Activated naive CD8-positive, alpha-beta T cell treated with anti-CD3 and anti-CD28 coated beads, Interleukin-2, amount 50 U/mL, for 24 hours (primary cell): ENCODE data around the gene EEA1.

Experiments used
- ATAC-seq: fragments of 150-1000 bp; cut with Tn5 transposase; one replicate; pipeline ENCODE4 v1.10.0; 2021
- DNase-seq: peaks from one replicate; pipeline ENCODE4 v3.0.0; 2021
- H3K27ac Mint-ChIP-seq: one replicate; pipeline ENCODE4 v1.8.0; 2021; ENCODE audit warnings: mild to moderate bottlenecking, mixed read lengths
- H3K27me3 Mint-ChIP-seq: one replicate; pipeline ENCODE4 v1.8.0; 2021; ENCODE audit warnings: mixed read lengths
- H3K36me3 Mint-ChIP-seq: one replicate; pipeline ENCODE4 v1.8.0; 2021; ENCODE audit warnings: low read depth, mixed read lengths
- H3K4me1 Mint-ChIP-seq: one replicate; pipeline ENCODE4 v1.8.0; 2021; ENCODE audit warnings: mixed read lengths
- H3K4me3 Mint-ChIP-seq: one replicate; pipeline ENCODE4 v1.8.0; 2021; ENCODE audit warnings: mild to moderate bottlenecking, moderate library complexity, mixed read lengths
- H3K9me3 Mint-ChIP-seq: one replicate; pipeline ENCODE4 v1.8.0; 2021; ENCODE audit warnings: mixed read lengths

EEA1 gene

GRCh38 chr12:92747151-92747550 lies 181.9 kb downstream of the EEA1 start:
- DNase-seq (no peak), ATAC-seq (no peak)
- Mint-ChIP-seq H3K9me3 (no peaks in the 10 kb centered on the region), H3K27ac (no peak overlapping the region), H3K4me3 (no peak overlapping the region), H3K36me3 (no peaks in the 10 kb centered on the region), H3K27me3 (peaks cover 3% of the 10 kb centered on the region), H3K4me1 (peaks cover 2% of the 10 kb centered on the region)

- ATAC-seq (no peak), DNase-seq (no peak)
- Mint-ChIP-seq H3K36me3 (no peaks in the 10 kb centered on the region), H3K4me3 (no peak overlapping the region), H3K27me3 (peaks cover 3% of the 10 kb centered on the region), H3K4me1 (peaks cover 2% of the 10 kb centered on the region), H3K27ac (no peak overlapping the region), H3K9me3 (no peaks in the 10 kb centered on the region)
Observed at GRCh38 chr12:92745856-92746550, 183.1 kb downstream of the EEA1 start.

DNA sequence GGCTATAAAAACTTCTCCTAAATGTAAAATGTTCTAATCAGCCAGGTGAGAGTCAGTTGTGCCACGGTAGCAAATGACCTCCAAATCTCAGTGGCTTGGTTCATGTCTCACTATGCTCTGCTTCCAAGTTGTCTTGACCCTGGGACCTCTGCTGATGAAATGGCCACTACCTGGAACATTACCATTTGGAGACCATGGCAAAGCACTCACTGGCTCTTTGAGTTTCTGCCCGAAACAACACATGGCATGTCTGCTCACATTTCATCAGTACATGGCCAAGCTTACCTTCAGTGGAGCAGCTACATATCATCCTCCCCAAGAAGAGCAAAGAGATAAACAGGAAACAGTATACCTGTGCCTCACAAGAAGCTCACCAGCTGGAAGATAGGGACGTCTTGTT lies 186.1 kb downstream of the EEA1 start:
- H3K4me3 Mint-ChIP-seq: no peak overlapping the region
- ATAC-seq (no peak), DNase-seq (no peak)
- H3K27me3 Mint-ChIP-seq: peaks cover 3% of the 10 kb centered on the region
- no peaks in the 10 kb centered on the region for H3K9me3 Mint-ChIP-seq
- peaks cover 2% of the 10 kb centered on the region for H3K4me1 Mint-ChIP-seq
- no peak overlapping the region for H3K27ac Mint-ChIP-seq
- no peaks in the 10 kb centered on the region for H3K36me3 Mint-ChIP-seq

DNA sequence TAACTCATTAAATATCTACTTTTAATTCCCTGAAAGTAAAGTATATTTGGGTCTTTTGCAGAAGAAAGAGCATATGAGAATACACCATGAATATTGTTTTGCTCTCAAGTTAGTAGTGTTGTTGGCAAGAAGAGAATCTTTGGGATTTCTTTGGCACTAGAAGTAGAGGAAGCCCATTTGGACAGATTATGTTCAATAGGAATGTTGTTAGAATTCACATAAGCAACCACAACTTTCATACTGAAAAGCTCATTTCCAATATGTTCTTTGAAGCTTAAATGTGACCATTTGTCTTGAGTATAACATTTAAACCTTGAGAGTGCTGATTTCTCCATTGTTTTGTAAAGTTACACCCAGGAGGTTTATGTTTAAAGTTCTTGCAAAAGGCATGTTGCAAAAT lies 188.7 kb downstream of the EEA1 start:
- no peak overlapping the region for H3K4me3 Mint-ChIP-seq
- peaks cover 3% of the 10 kb centered on the region for H3K27me3 Mint-ChIP-seq
- H3K27ac Mint-ChIP-seq: no peak overlapping the region

GRCh38 chr12:92739113-92739512 lies 190.0 kb downstream of the EEA1 start:
- no peak for DNase-seq
- H3K4me3 Mint-ChIP-seq: no peak overlapping the region
- H3K36me3 Mint-ChIP-seq: no peaks in the 10 kb centered on the region
- H3K9me3 Mint-ChIP-seq: no peaks in the 10 kb centered on the region
- H3K27ac Mint-ChIP-seq: no peak overlapping the region
- ATAC-seq: no peak
- no peaks in the 10 kb centered on the region for H3K4me1 Mint-ChIP-seq
- H3K27me3 Mint-ChIP-seq: peaks cover 7% of the 10 kb centered on the region

More for the DNA sequence above, 188.7 kb downstream of the EEA1 start:
- Mint-ChIP-seq H3K4me1 (no peaks in the 10 kb centered on the region), H3K9me3 (no peaks in the 10 kb centered on the region), H3K36me3 (no peaks in the 10 kb centered on the region)
- ATAC-seq (no peak), DNase-seq (no peak)

GRCh38 chr12:92737855-92738850 lies 190.9 kb downstream of the EEA1 start:
- Mint-ChIP-seq H3K27me3 (peaks cover 8% of the 10 kb centered on the region), H3K36me3 (no peaks in the 10 kb centered on the region), H3K4me3 (no peak overlapping the region), H3K4me1 (no peaks in the 10 kb centered on the region), H3K27ac (no peak overlapping the region), H3K9me3 (no peaks in the 10 kb centered on the region)
- no peak for DNase-seq
- ATAC-seq: no peak

DNA sequence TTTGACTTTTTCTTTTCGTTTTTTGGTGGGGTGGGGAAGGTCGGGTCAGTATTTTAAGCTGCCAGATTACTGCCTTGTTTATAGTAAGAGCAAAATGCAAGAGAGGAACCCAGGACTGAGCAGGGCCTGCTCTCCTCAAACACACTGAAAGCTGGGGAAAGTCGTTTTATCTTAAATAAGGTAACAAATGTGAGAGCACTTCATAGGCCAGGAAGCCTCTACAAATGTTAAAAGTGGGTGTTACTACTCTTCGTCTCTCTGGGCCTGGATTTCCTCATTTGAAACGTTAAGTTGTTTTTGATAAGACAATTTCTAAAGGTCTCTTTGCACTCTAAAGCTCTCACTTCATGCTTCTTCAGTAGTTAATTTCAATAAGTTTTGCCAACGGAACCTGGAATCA lies 192.5 kb downstream of the EEA1 start:
- Mint-ChIP-seq H3K9me3 (no peaks in the 10 kb centered on the region), H3K4me1 (no peaks in the 10 kb centered on the region), H3K27me3 (peaks cover 6% of the 10 kb centered on the region), H3K36me3 (no peaks in the 10 kb centered on the region), H3K4me3 (no peak overlapping the region), H3K27ac (no peak overlapping the region)
- ATAC-seq: no peak
- DNase-seq: no peak

DNA sequence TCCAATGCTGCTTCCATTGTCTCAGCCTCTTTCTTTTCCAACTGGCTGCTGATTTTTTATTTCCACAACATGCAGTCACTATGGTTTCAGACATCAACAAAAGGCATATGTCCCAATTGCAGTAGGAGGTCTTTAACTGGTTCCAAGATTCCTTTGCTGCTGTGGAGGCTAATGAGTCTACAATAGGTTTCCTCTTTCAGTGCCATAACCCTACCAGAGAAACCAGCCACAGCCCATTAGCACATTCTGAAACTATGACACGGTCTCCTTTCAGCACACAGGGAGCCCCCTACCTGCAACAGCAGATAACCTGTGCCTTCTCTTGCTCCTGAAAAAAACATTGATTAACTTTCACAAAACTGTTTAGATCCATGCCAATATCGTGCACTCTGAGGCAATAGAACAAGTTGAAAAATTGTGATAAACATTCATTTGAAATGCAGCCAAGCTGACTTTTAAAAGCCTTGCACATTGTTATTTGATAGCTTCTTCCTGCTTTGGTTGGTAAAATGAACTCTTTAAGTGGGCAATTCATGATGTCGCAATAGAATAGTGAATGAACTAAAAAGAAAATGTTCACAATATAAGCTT lies 193.9 kb downstream of the EEA1 start:
- Mint-ChIP-seq H3K27ac (no peak overlapping the region), H3K27me3 (peaks cover 6% of the 10 kb centered on the region), H3K4me1 (no peaks in the 10 kb centered on the region), H3K36me3 (no peaks in the 10 kb centered on the region), H3K9me3 (no peaks in the 10 kb centered on the region), H3K4me3 (no peak overlapping the region)
- ATAC-seq: no peak
- DNase-seq: no peak

GRCh38 chr12:92733661-92734060 lies 195.4 kb downstream of the EEA1 start:
- H3K9me3 Mint-ChIP-seq: no peaks in the 10 kb centered on the region
- H3K27me3 Mint-ChIP-seq: peaks cover 6% of the 10 kb centered on the region
- H3K36me3 Mint-ChIP-seq: no peaks in the 10 kb centered on the region
- no peak overlapping the region for H3K27ac Mint-ChIP-seq
- no peak overlapping the region for H3K4me3 Mint-ChIP-seq
- no peak for ATAC-seq
- DNase-seq: no peak
- H3K4me1 Mint-ChIP-seq: no peaks in the 10 kb centered on the region

GRCh38 chr12:92733181-92733580 lies 195.9 kb downstream of the EEA1 start:
- Mint-ChIP-seq H3K4me1 (no peaks in the 10 kb centered on the region), H3K27ac (no peak overlapping the region), H3K36me3 (no peaks in the 10 kb centered on the region), H3K4me3 (no peak overlapping the region), H3K27me3 (peaks cover 6% of the 10 kb centered on the region), H3K9me3 (no peaks in the 10 kb centered on the region)
- DNase-seq (no peak), ATAC-seq (no peak)

- H3K27me3 Mint-ChIP-seq: peaks cover 6% of the 10 kb centered on the region
- DNase-seq (no peak), ATAC-seq (no peak)
- H3K9me3 Mint-ChIP-seq: no peaks in the 10 kb centered on the region
- H3K27ac Mint-ChIP-seq: no peak overlapping the region
- H3K36me3 Mint-ChIP-seq: no peaks in the 10 kb centered on the region
- no peak overlapping the region for H3K4me3 Mint-ChIP-seq
- no peaks in the 10 kb centered on the region for H3K4me1 Mint-ChIP-seq
Observed at GRCh38 chr12:92732716-92733115, 196.4 kb downstream of the EEA1 start.

- H3K27me3 Mint-ChIP-seq: peaks cover 6% of the 10 kb centered on the region
- H3K4me1 Mint-ChIP-seq: no peaks in the 10 kb centered on the region
- DNase-seq (no peak), ATAC-seq (no peak)
- H3K27ac Mint-ChIP-seq: no peak overlapping the region
- H3K36me3 Mint-ChIP-seq: no peaks in the 10 kb centered on the region
- no peak overlapping the region for H3K4me3 Mint-ChIP-seq
- no peaks in the 10 kb centered on the region for H3K9me3 Mint-ChIP-seq
Observed at GRCh38 chr12:92732216-92732615, 196.9 kb downstream of the EEA1 start.

DNA sequence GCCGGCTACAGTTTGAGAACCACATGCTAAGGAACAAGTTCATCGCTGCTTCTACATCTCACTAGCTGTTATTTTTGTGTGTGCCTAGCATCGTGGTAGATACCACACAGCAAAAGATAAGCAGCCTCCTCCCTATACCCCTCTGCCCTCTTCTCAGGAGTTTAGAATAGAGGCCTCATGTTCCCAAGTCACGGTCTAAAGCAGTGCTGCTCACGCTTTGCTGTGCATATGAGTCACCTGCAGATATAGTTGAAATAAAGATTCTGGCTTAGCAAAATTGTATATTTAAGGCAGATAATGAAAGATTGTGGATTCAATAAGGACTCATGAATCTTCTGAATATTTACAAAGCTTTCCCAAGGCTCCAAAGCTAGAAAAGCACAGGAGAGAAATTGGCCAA lies 198.3 kb downstream of the EEA1 start:
- H3K27ac Mint-ChIP-seq: no peak overlapping the region
- no peak overlapping the region for H3K4me3 Mint-ChIP-seq
- ATAC-seq (no peak), DNase-seq (no peak)
- no peaks in the 10 kb centered on the region for H3K4me1 Mint-ChIP-seq
- no peaks in the 10 kb centered on the region for H3K36me3 Mint-ChIP-seq
- no peaks in the 10 kb centered on the region for H3K9me3 Mint-ChIP-seq
- H3K27me3 Mint-ChIP-seq: peaks cover 8% of the 10 kb centered on the region

DNA sequence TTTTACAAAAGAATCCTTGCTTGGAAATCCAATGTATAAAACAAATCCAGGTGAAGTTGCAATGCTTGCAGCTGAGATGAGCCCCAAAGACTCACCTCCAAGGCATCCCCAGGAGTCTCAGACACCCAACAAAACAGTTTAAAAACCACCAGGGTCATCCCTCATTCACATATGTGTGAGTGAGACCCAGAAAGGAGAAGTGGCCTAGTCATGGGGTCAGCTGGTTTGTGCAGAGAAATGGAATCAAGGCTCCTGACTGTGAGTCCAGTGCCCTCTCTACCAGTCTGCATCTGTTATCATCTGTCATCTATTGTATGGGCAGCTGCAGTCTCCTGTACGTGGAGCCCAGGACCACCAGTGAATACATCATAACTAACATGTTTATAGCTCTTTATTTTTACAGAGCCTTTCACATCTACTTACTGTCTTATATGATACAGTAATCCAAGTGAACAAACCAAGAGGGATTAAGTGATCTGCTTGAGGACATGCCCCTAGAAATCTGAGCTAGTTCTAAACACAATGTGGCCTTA lies 199.3 kb downstream of the EEA1 start:
- Mint-ChIP-seq H3K27me3 (peaks cover 8% of the 10 kb centered on the region), H3K27ac (no peak overlapping the region), H3K36me3 (no peaks in the 10 kb centered on the region), H3K4me1 (no peaks in the 10 kb centered on the region), H3K9me3 (peaks cover 7% of the 10 kb centered on the region), H3K4me3 (no peak overlapping the region)
- ATAC-seq (no peak), DNase-seq (no peak)
